HG03135 (cell line): Measurements from ENCODE around the gene PSMG1.

Experiments used
- ATAC-seq: cut with Tn5 transposase; IDR thresholded peaks from one replicate; pipeline ENCODE4 v1.9.1; 2021; ENCODE audit warnings: mild to moderate bottlenecking, moderate library complexity; ENCODE audit not compliant: unreplicated experiment

Gene PSMG1

GRCh38 chr21:39125752-39126485, 57.3 kb downstream of the PSMG1 start:
- ATAC-seq, result no peak
